NCI-H2029 treated with DMSO at 0.1 percent for 48 hours (cell line): Measurements from ENCODE around the gene KCNA5.

Experiments used
- DNase-seq: peaks from one replicate; lab custom pipeline; 2025; lab: John Stamatoyannopoulos, UW

The KCNA5 gene

GRCh38 chr12:5064913-5065490 lies 21.3 kb downstream of the KCNA5 start:
- no peak for DNase-seq

GRCh38 chr12:5066251-5066650 lies 22.6 kb downstream of the KCNA5 start:
- no peak for DNase-seq

GRCh38 chr12:5068126-5068525 lies 24.4 kb downstream of the KCNA5 start:
- no peak for DNase-seq

- DNase-seq, result no peak
Measured at GRCh38 chr12:5068619-5069018, 24.9 kb downstream of the KCNA5 start.

- DNase-seq, result no peak
Measured at GRCh38 chr12:5070090-5070489, 26.4 kb downstream of the KCNA5 start.

- no peak for DNase-seq
Measured at GRCh38 chr12:5071496-5071895, 27.8 kb downstream of the KCNA5 start.

GRCh38 chr12:5072311-5072710 lies 28.6 kb downstream of the KCNA5 start:
- no peak for DNase-seq

- no peak for DNase-seq
Measured at GRCh38 chr12:5073054-5073453, 29.4 kb downstream of the KCNA5 start.

- no peak for DNase-seq
Measured at GRCh38 chr12:5073853-5074252, 30.2 kb downstream of the KCNA5 start.

GRCh38 chr12:5076761-5077160 lies 33.1 kb downstream of the KCNA5 start:
- DNase-seq, result peak; percentile 36

- no peak for DNase-seq
Measured at GRCh38 chr12:5078423-5078822, 34.7 kb downstream of the KCNA5 start.

- no peak for DNase-seq
Measured at GRCh38 chr12:5081016-5081415, 37.3 kb downstream of the KCNA5 start.

GRCh38 chr12:5083955-5084849 lies 40.5 kb downstream of the KCNA5 start:
- peak; percentile 31 for DNase-seq

- DNase-seq, result no peak
Measured at GRCh38 chr12:5085896-5086295, 42.2 kb downstream of the KCNA5 start.

GRCh38 chr12:5087831-5088554 lies 44.3 kb downstream of the KCNA5 start:
- no peak for DNase-seq

- no peak for DNase-seq
Measured at GRCh38 chr12:5088586-5089264, 45.0 kb downstream of the KCNA5 start.

GRCh38 chr12:5094551-5094950 lies 50.9 kb downstream of the KCNA5 start:
- no peak for DNase-seq

- DNase-seq, result no peak
Measured at GRCh38 chr12:5094986-5095385, 51.3 kb downstream of the KCNA5 start.
